Vein endothelial cell (primary cell): ENCODE results near the gene MAGEC3. TPM values are rescaled to one million over a fixed set of nuclear protein-coding genes. Genes with fewer than 3 reads are reported as not detected.

Source experiments
- total RNA-seq: library from RNA; depleted of rRNA; stranded (reverse); fragments of >200 nt; gene quantifications from 2 replicates; pipeline ENCODE4 v1.2.3, GENCODE V29; 2012

The MAGEC3 gene
- not detected in 2 replicates for total RNA-seq

GRCh38 chrX:141838016-141838415, at the start of gene MAGEC3:
MAGEC3 (plus strand) TSS chrX:141838316; CDS start chrX:141838316, 0 bp downstream.

DNA sequence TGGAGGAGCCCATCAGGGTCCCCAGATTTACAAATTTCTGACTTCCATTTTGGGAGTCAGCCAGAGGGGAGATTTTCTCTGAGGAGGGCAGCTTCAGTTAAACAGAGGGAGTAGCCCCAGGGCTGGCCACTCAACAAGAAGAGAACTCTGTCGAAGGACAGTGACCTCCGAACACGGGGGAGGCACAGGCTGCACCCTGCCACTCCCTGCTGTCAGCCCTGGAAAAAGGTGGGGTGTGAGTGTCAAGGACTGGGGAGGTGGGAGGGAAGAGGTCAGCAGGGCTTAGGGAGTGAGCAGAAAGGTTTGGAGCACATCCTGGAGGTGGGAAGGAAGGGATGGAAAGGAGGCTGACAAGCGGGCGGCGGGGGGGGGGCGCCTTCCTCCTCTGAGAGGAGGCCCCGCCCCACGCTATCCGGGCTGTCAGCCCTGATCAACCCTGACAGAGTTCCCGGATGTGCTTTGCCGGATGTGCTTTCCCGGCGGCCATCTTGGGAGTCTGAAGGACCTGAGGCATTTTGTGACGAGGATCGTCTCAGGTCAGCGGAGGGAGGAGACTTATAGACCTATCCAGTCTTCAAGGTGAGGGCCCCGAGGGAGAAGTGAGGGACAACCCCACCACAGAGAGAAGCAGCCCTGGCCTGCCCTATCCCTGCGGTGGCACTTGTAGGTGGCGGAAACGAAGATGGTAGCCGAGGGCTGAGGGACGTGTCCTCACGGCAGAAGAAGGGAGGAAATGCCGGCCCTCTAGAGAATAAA, 65.5 kb downstream of the MAGEC3 start, which contains the start of gene MAGEC1:
Gene MAGEC1 (plus strand): TSS at position 495 of the 756 bp plus-strand sequence. CDS start 1,179 bp downstream, outside the sequence.

Other genes starting within 250 kb of the MAGEC3 start
- gene SPANXA2, start 248.6 kb upstream of the MAGEC3 start, total RNA-seq, result not detected in 2 replicates
- not detected in 2 replicates for gene SPANXD, start 139.6 kb upstream of the MAGEC3 start, total RNA-seq
- gene MAGEC1, start 65.6 kb downstream of the MAGEC3 start, total RNA-seq, result not detected in 2 replicates